HepG2 (cell line): ENCODE measurements around the gene PRM2. TPM values are rescaled to one million over a fixed set of nuclear protein-coding genes. Genes with fewer than 3 reads are reported as not detected.

Source experiments
- ATF6 ChIP-seq: sonication (generic); formaldehyde crosslinking; conservative IDR thresholded peaks from 2 replicates; pipeline ENCODE4 v1.4.0; 2020; ENCODE audit warnings: missing genetic modification reagents
- FOSL2 ChIP-seq: sonication (generic); formaldehyde crosslinking; IDR thresholded peaks from 2 replicates; pipeline ENCODE4 v1.4.0; 2020; ENCODE audit warnings: missing genetic modification reagents
- POGZ ChIP-seq: sonication (generic); formaldehyde crosslinking; IDR thresholded peaks from 2 replicates; pipeline ENCODE4 v1.4.0; 2020; ENCODE audit warnings: mild to moderate bottlenecking, missing genetic modification reagents
- ZBED4 ChIP-seq: sonication (generic); formaldehyde crosslinking; IDR thresholded peaks from 2 replicates; pipeline ENCODE4 v1.4.0; 2020; ENCODE audit warnings: missing genetic modification reagents, borderline replicate concordance
- ZFP82 ChIP-seq: sonication (generic); formaldehyde crosslinking; IDR thresholded peaks from 2 replicates; pipeline ENCODE4 v1.5.1; 2020; ENCODE audit warnings: mild to moderate bottlenecking, missing genetic modification reagents, borderline replicate concordance
- ZNF235 ChIP-seq: sonication (generic); formaldehyde crosslinking; IDR thresholded peaks from 2 replicates; pipeline ENCODE4 v1.8.1; 2023; ENCODE audit warnings: mild to moderate bottlenecking, missing genetic modification reagents, borderline replicate concordance
- ZNF687 ChIP-seq: sonication (generic); formaldehyde crosslinking; IDR thresholded peaks from 2 replicates; pipeline ENCODE4 v1.5.1; 2020; ENCODE audit warnings: mild to moderate bottlenecking, missing genetic modification reagents, moderate library complexity
- polyA plus RNA-seq, 8 experiments: library from polyadenylated mRNA; depleted of rRNA in 3 of 8; stranded (reverse) in 7 of 8; unstranded in 1 of 8; fragments of >200 nt; fragmentation: Illumina TruSeq in 4 of 8; extraction: Trizol in 4 of 8; gene quantifications; 2 replicates each; pipeline versions ENCODE4 v1.2.1 to v1.2.3, GENCODE V29; 2011 to 2016; ENCODE audit warnings: low read depth in 4 of 8, missing spikeins in 1 of 8, mixed read lengths in 1 of 8; ENCODE audit not compliant: insufficient read depth in 1 of 8
- total RNA-seq, 5 experiments: library from RNA; depleted of rRNA; stranded (reverse); fragments of >200 nt; fragmentation: Illumina TruSeq; extraction: Trizol; gene quantifications; 2 replicates each; pipeline ENCODE4 v1.2.3, GENCODE V29; 2016; ENCODE audit warnings: low read depth in 1 of 5
- TF ChIP-seq, protein P1 (sequence below): sonication (generic); formaldehyde crosslinking; conservative IDR thresholded peaks from 2 replicates; pipeline ENCODE4 v1.4.0; 2020; ENCODE audit warnings: mild to moderate bottlenecking, missing genetic modification reagents, moderate library complexity
- TF ChIP-seq, protein P2 (sequence below): sonication (generic); formaldehyde crosslinking; IDR thresholded peaks from 2 replicates; pipeline ENCODE4 v1.4.0; 2020; ENCODE audit warnings: missing genetic modification reagents, mild to moderate bottlenecking, borderline replicate concordance

The PRM2 gene
- total and polyA plus RNA-seq, 2 of the 13 experiments (the other 11 are each of a cell fraction or from before 2014, with no cell fraction given), result 0.54 TPM; not detected in 1

- TF ChIP-seq ZNF687 (CRISPR knock-in tag) (peak; percentile 51), ZBED4 (CRISPR knock-in tag) (0 out of 2 replicates have a peak, but pooled peaks have one; percentile 32), POGZ (CRISPR knock-in tag) (0 out of 2 replicates have a peak, but pooled peaks have one; percentile 2), ATF6 (CRISPR knock-in tag) (no peak), FOSL2 (CRISPR knock-in tag) (peak; percentile 42), ZNF235 (no peak), ZFP82 (CRISPR knock-in tag) (0 out of 2 replicates have a peak, but pooled peaks have one; percentile 76)
- TF ChIP-seq, protein P1, sequence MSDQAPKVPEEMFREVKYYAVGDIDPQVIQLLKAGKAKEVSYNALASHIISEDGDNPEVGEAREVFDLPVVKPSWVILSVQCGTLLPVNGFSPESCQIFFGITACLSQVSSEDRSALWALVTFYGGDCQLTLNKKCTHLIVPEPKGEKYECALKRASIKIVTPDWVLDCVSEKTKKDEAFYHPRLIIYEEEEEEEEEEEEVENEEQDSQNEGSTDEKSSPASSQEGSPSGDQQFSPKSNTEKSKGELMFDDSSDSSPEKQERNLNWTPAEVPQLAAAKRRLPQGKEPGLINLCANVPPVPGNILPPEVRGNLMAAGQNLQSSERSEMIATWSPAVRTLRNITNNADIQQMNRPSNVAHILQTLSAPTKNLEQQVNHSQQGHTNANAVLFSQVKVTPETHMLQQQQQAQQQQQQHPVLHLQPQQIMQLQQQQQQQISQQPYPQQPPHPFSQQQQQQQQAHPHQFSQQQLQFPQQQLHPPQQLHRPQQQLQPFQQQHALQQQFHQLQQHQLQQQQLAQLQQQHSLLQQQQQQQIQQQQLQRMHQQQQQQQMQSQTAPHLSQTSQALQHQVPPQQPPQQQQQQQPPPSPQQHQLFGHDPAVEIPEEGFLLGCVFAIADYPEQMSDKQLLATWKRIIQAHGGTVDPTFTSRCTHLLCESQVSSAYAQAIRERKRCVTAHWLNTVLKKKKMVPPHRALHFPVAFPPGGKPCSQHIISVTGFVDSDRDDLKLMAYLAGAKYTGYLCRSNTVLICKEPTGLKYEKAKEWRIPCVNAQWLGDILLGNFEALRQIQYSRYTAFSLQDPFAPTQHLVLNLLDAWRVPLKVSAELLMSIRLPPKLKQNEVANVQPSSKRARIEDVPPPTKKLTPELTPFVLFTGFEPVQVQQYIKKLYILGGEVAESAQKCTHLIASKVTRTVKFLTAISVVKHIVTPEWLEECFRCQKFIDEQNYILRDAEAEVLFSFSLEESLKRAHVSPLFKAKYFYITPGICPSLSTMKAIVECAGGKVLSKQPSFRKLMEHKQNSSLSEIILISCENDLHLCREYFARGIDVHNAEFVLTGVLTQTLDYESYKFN (CRISPR knock-in tag), result peak; percentile 25; the same call in 1 of the 2 replicates
- TF ChIP-seq, protein P2, sequence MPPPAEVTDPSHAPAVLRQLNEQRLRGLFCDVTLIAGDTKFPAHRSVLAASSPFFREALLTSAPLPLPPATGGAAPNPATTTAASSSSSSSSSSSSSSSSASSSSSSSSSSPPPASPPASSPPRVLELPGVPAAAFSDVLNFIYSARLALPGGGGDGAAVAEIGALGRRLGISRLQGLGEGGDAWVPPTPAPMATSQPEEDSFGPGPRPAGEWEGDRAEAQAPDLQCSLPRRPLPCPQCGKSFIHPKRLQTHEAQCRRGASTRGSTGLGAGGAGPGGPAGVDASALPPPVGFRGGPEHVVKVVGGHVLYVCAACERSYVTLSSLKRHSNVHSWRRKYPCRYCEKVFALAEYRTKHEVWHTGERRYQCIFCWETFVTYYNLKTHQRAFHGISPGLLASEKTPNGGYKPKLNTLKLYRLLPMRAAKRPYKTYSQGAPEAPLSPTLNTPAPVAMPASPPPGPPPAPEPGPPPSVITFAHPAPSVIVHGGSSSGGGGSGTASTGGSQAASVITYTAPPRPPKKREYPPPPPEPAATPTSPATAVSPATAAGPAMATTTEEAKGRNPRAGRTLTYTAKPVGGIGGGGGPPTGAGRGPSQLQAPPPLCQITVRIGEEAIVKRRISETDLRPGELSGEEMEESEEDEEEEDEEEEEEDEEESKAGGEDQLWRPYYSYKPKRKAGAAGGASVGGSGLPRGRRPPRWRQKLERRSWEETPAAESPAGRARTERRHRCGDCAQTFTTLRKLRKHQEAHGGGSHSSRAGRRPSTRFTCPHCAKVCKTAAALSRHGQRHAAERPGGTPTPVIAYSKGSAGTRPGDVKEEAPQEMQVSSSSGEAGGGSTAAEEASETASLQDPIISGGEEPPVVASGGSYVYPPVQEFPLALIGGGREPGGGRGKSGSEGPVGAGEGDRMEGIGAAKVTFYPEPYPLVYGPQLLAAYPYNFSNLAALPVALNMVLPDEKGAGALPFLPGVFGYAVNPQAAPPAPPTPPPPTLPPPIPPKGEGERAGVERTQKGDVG (CRISPR knock-in tag), result no peak
Observed at GRCh38 chr16:11276896-11277593, 765 bp upstream of the PRM2 start (continued).
